ENCODE results near the gene NDUFAB1. TPM values are rescaled to one million over a fixed set of nuclear protein-coding genes. Genes with fewer than 3 reads are reported as not detected.

Gene NDUFAB1
- polyA plus RNA-seq, 4 donors, result 105 to 335 (median 268) TPM

DNA sequence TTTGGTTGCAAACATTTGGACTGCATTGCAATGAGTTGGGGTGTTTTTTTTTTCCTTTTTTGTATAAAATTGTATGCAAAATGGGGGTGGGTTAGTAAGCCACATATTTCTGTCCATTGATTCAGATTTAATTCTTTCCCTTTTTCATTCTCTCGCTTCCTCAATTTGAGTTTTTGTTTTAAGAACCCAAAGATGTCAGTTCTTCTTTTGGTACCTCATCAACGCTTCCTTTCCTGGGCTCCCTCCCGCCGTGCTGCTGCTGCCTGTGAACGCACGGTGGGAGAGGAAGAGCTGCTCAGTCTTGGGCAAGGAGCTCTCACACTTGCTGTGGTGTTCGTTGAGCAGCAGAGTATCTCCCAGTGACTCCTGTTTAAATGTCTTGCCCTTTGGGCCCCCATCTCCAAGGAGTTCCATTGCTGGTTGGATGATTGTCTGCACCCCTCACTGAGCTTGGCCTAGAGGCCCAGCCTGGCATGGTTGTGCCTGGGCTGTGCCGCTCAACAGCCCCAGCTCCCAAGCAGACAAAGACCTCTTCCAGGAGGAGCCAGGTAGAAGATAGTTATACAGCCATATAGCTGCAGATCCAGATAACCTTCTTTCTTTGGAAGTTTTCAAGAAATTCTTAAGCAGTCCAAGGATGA is 25.0 kb downstream of the NDUFAB1 start:
- Histone ChIP-seq H3K27me3 (ENCODE audit: control insufficient read depth in 3 of 3, insufficient read depth in 3 of 3, low read length in 3 of 3) (no peaks in the 10 kb centered on the region), H3K4me1 (ENCODE audit: control insufficient read depth in 3 of 3, insufficient read depth in 2 of 3, low read depth in 1 of 3, low read length in 2 of 3) (no peaks in the 10 kb centered on the region), H3K36me3 (ENCODE audit: control insufficient read depth in 3 of 3, insufficient read depth in 2 of 3, low read depth in 1 of 3, low read length in 3 of 3) (peaks cover 14 to 55% (median 17%) of the 10 kb centered on the region in 3 donors), H3K9me3 (ENCODE audit: control insufficient read depth in 2 of 2, insufficient read depth in 1 of 2, low read depth in 1 of 2, low read length in 1 of 2) (no peaks in the 10 kb centered on the region), H3K27ac (ENCODE audit: low read depth in 1 of 3, low read length in 2 of 3) (no peak overlapping the region), H3K4me3 (ENCODE audit: low read depth in 1 of 3, low read length in 3 of 3) (no peak overlapping the region)
- DNase-seq, result no peak
- no peak for FAIRE-seq
- 80 to 90% (median 88%) methylated on average over 8 of the region's 8 CpGs for WGBS, 3 donors

GRCh38 chr16:23567602-23568001 is 28.5 kb downstream of the NDUFAB1 start:
- FAIRE-seq (no peak), DNase-seq (no peak)
- Histone ChIP-seq H3K4me1 (ENCODE audit: control insufficient read depth in 3 of 3, insufficient read depth in 2 of 3, low read depth in 1 of 3, low read length in 2 of 3) (no peaks in the 10 kb centered on the region), H3K27me3 (ENCODE audit: control insufficient read depth in 3 of 3, insufficient read depth in 3 of 3, low read length in 3 of 3) (no peaks in the 10 kb centered on the region), H3K27ac (ENCODE audit: low read depth in 1 of 3, low read length in 2 of 3) (no peak overlapping the region), H3K9me3 (ENCODE audit: control insufficient read depth in 2 of 2, insufficient read depth in 1 of 2, low read depth in 1 of 2, low read length in 1 of 2) (no peaks in the 10 kb centered on the region), H3K36me3 (ENCODE audit: control insufficient read depth in 3 of 3, insufficient read depth in 2 of 3, low read depth in 1 of 3, low read length in 3 of 3) (peaks cover 32 to 63% (median 36%) of the 10 kb centered on the region in 3 donors), H3K4me3 (ENCODE audit: low read depth in 1 of 3, low read length in 3 of 3) (no peak overlapping the region)
- WGBS, 3 donors, result 89 to 94% (median 92%) methylated on average over 3 of the region's 3 CpGs

DNA sequence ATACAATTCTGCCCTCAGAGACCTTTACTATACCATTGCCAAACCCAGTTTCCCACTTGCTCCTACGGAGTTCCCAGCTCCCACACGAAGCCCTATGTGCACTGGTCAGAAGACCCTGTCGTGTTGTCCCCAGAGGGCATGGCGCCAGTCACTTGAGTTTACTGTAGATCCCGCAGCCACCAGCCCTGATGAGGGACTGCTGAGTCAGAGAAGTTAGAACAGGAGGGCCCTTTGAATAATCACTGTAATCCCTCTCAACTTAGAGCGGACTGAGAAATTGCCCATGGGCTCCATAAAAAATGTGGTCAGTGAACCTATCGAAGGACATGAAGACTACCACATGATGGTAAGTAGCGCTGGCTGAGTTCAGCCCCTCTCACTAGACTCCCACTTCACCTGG is 29.4 kb downstream of the NDUFAB1 start:
- 94 to 96% (median 96%) methylated on average over 8 of the region's 8 CpGs for WGBS, 3 donors
- no peaks in the 10 kb centered on the region for H3K27me3 ChIP-seq (ENCODE audit: control insufficient read depth in 3 of 3, insufficient read depth in 3 of 3, low read length in 3 of 3)
- H3K36me3 ChIP-seq (ENCODE audit: control insufficient read depth in 3 of 3, insufficient read depth in 2 of 3, low read depth in 1 of 3, low read length in 3 of 3), result peaks cover 33 to 64% (median 37%) of the 10 kb centered on the region in 3 donors
- FAIRE-seq (no peak), DNase-seq (no peak)
- H3K27ac ChIP-seq (ENCODE audit: low read depth in 1 of 3, low read length in 2 of 3), result no peak overlapping the region
- no peaks in the 10 kb centered on the region for H3K9me3 ChIP-seq (ENCODE audit: control insufficient read depth in 2 of 2, insufficient read depth in 1 of 2, low read depth in 1 of 2, low read length in 1 of 2)
- H3K4me3 ChIP-seq (ENCODE audit: low read depth in 1 of 3, low read length in 3 of 3), result no peak overlapping the region
- H3K4me1 ChIP-seq (ENCODE audit: control insufficient read depth in 3 of 3, insufficient read depth in 2 of 3, low read depth in 1 of 3, low read length in 2 of 3), result no peaks in the 10 kb centered on the region

DNA sequence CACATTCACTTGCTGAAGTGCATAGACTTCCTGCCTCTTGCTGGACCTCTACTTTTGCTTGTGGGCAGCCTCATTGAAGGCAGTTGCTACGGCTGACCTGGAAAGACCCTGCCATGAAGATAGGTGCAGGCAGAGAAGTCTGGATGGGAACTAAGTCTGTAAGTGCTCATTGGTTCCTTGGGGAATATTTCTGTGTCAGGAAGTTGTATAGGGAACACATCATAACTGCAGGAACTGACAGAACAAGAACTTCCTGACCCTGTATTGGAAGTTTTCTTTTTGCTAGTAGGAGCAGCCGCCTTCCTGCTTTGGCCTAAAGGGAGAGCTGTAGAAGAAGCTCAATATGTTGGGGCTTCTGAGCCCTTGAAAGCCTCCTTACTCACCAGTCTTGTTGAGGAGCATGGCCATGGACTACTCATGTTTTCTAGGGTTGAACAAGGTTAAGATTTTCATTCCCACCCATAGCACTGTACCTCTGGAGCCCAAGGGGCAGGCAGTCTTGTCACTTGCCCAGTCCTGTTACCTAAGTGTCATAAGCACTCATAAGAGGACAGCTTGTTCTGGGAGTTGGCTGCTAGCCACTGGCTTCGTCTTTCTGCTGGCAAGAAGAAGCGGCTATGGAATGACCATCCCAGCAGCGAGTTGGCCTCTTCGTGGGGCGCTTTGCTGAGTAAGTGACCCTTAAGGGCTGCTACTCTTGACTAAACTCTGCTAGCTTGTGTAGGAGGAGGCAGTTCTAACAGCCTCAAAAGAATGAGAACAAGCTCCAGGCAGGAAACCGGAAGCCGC is 31.3 kb downstream of the NDUFAB1 start:
- peaks cover 29 to 58% (median 31%) of the 10 kb centered on the region in 3 donors for H3K36me3 ChIP-seq (ENCODE audit: control insufficient read depth in 3 of 3, insufficient read depth in 2 of 3, low read depth in 1 of 3, low read length in 3 of 3)
- H3K4me1 ChIP-seq (ENCODE audit: control insufficient read depth in 3 of 3, insufficient read depth in 2 of 3, low read depth in 1 of 3, low read length in 2 of 3), result no peaks in the 10 kb centered on the region
- H3K4me3 ChIP-seq (ENCODE audit: low read depth in 1 of 3, low read length in 3 of 3), result no peak overlapping the region
- H3K27me3 ChIP-seq (ENCODE audit: control insufficient read depth in 3 of 3, insufficient read depth in 3 of 3, low read length in 3 of 3), result no peaks in the 10 kb centered on the region
- no peak overlapping the region for H3K27ac ChIP-seq (ENCODE audit: low read depth in 1 of 3, low read length in 2 of 3)
- no peaks in the 10 kb centered on the region for H3K9me3 ChIP-seq (ENCODE audit: control insufficient read depth in 2 of 2, insufficient read depth in 1 of 2, low read depth in 1 of 2, low read length in 1 of 2)
- DNase-seq (no peak), FAIRE-seq (no peak)
- WGBS, 3 donors, result 92 to 93% (median 93%) methylated on average over 9 of the region's 9 CpGs

- Histone ChIP-seq H3K4me1 (ENCODE audit: control insufficient read depth in 3 of 3, insufficient read depth in 2 of 3, low read depth in 1 of 3, low read length in 2 of 3) (peaks cover 0 to 7% (median 0%) of the 10 kb centered on the region in 3 donors), H3K36me3 (ENCODE audit: control insufficient read depth in 3 of 3, insufficient read depth in 2 of 3, low read depth in 1 of 3, low read length in 3 of 3) (peaks cover 29 to 57% (median 31%) of the 10 kb centered on the region in 3 donors), H3K27ac (ENCODE audit: low read depth in 1 of 3, low read length in 2 of 3) (no peak overlapping the region), H3K9me3 (ENCODE audit: control insufficient read depth in 2 of 2, insufficient read depth in 1 of 2, low read depth in 1 of 2, low read length in 1 of 2) (no peaks in the 10 kb centered on the region), H3K4me3 (ENCODE audit: low read depth in 1 of 3, low read length in 3 of 3) (no peak overlapping the region), H3K27me3 (ENCODE audit: control insufficient read depth in 3 of 3, insufficient read depth in 3 of 3, low read length in 3 of 3) (no peaks in the 10 kb centered on the region)
- 90 to 97% (median 95%) methylated on average over 6 of the region's 6 CpGs for WGBS, 3 donors
- DNase-seq (no peak), FAIRE-seq (no peak)
Measured at GRCh38 chr16:23563186-23563585, 32.9 kb downstream of the NDUFAB1 start.

DNA sequence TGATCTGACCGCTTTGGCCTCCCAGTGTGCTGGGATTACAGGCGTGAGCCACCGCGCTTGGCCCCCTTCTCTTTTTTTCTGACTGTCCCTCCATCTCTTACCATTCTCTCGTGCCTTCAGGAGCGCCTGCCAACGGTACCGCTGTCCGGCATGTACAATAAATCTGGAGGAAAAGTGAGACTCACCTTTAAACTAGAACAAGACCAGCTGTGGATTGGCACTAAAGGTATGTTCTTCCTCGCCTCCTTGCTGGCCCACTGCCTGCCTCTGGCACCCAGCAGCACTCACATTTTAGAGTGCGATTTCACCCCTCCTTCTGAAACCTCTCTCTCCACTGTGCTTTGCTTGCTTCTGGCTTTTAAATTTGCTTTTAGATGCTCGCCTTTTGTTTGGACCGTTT is 33.6 kb downstream of the NDUFAB1 start:
- no peak for FAIRE-seq
- 95 to 98% (median 97%) methylated on average over 13 of the region's 13 CpGs for WGBS, 3 donors
- DNase-seq, result no peak
- H3K27ac ChIP-seq (ENCODE audit: low read depth in 1 of 3, low read length in 2 of 3), result no peak overlapping the region
- no peaks in the 10 kb centered on the region for H3K27me3 ChIP-seq (ENCODE audit: control insufficient read depth in 3 of 3, insufficient read depth in 3 of 3, low read length in 3 of 3)
- peaks cover 0 to 7% (median 0%) of the 10 kb centered on the region in 3 donors for H3K4me1 ChIP-seq (ENCODE audit: control insufficient read depth in 3 of 3, insufficient read depth in 2 of 3, low read depth in 1 of 3, low read length in 2 of 3)
- H3K9me3 ChIP-seq (ENCODE audit: control insufficient read depth in 2 of 2, insufficient read depth in 1 of 2, low read depth in 1 of 2, low read length in 1 of 2), result no peaks in the 10 kb centered on the region
- H3K36me3 ChIP-seq (ENCODE audit: control insufficient read depth in 3 of 3, insufficient read depth in 2 of 3, low read depth in 1 of 3, low read length in 3 of 3), result peaks cover 29 to 50% (median 30%) of the 10 kb centered on the region in 3 donors
- H3K4me3 ChIP-seq (ENCODE audit: low read depth in 1 of 3, low read length in 3 of 3), result no peak overlapping the region

- Histone ChIP-seq H3K27ac (ENCODE audit: low read depth in 1 of 3, low read length in 2 of 3) (no peak overlapping the region), H3K4me3 (ENCODE audit: low read depth in 1 of 3, low read length in 3 of 3) (no peak overlapping the region), H3K4me1 (ENCODE audit: control insufficient read depth in 3 of 3, insufficient read depth in 2 of 3, low read depth in 1 of 3, low read length in 2 of 3) (peaks cover 0 to 9% (median 0%) of the 10 kb centered on the region in 3 donors), H3K27me3 (ENCODE audit: control insufficient read depth in 3 of 3, insufficient read depth in 3 of 3, low read length in 3 of 3) (no peaks in the 10 kb centered on the region), H3K9me3 (ENCODE audit: control insufficient read depth in 2 of 2, insufficient read depth in 1 of 2, low read depth in 1 of 2, low read length in 1 of 2) (no peaks in the 10 kb centered on the region), H3K36me3 (ENCODE audit: control insufficient read depth in 3 of 3, insufficient read depth in 2 of 3, low read depth in 1 of 3, low read length in 3 of 3) (peaks cover 23 to 43% (median 25%) of the 10 kb centered on the region in 3 donors)
- FAIRE-seq, result no peak
- WGBS, 3 donors, result 79 to 82% (median 80%) methylated on average over 5 of the region's 5 CpGs
- no peak for DNase-seq
Measured at GRCh38 chr16:23561586-23561985, 34.5 kb downstream of the NDUFAB1 start.

DNA sequence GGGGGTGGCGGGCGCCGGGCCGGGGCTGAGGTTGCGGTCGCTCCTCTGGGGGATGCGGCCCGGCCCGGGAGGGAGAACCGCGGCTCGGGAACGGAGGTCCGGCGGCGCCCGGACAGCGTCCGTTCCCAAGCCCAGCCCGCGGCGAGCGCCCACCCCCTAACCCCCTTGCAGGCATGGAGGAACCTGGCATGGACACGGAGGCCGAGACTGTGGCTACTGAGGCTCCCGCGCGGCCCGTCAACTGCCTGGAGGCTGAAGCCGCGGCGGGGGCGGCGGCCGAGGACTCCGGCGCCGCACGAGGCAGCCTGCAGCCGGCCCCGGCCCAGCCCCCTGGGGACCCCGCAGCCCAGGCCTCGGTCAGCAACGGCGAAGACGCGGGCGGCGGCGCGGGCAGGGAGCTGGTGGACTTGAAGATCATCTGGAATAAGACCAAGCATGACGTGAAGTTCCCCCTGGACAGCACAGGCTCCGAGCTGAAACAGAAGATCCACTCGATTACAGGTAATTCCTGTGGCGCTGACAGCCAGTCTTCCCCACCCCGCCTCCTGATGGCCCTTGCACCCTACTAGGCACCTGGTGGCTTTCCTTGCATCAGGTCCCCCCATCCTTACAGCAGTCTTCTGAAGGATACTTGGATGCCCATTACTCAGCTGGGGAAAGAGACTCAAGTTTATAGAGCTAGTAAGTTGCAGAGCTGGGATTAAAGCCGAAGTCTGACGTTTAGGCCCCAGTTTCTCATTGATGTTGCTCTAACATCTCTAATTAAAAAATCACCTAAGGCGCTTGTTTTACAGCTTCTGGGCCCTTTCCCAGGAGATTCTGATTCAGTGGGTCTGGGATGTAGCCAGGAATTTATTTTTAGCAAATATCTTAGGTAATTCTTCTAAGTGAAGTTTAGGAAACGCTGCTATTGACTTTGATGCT is 38.1 kb downstream of the NDUFAB1 start:
- no peaks in the 10 kb centered on the region for H3K27me3 ChIP-seq (ENCODE audit: control insufficient read depth in 3 of 3, insufficient read depth in 3 of 3, low read length in 3 of 3)
- peaks cover 5 to 21% (median 7%) of the 10 kb centered on the region in 3 donors for H3K36me3 ChIP-seq (ENCODE audit: control insufficient read depth in 3 of 3, insufficient read depth in 2 of 3, low read depth in 1 of 3, low read length in 3 of 3)
- no peaks in the 10 kb centered on the region for H3K9me3 ChIP-seq (ENCODE audit: control insufficient read depth in 2 of 2, insufficient read depth in 1 of 2, low read depth in 1 of 2, low read length in 1 of 2)
- peaks cover 0 to 10% (median 0%) of the 10 kb centered on the region in 3 donors for H3K4me1 ChIP-seq (ENCODE audit: control insufficient read depth in 3 of 3, insufficient read depth in 2 of 3, low read depth in 1 of 3, low read length in 2 of 3)
- H3K27ac ChIP-seq (ENCODE audit: low read depth in 1 of 3, low read length in 2 of 3), result peak overlapping the region; percentile 53 to 91 (median 71)
- 2% methylated on average over 36 to 60 of the region's 60 CpGs for WGBS, 3 donors
- DNase-seq (peak in 1 of 2 donors; percentile 14), FAIRE-seq (no peak)
- peak overlapping the region; percentile 86 to 98 (median 97) for H3K4me3 ChIP-seq (ENCODE audit: low read depth in 1 of 3, low read length in 3 of 3)

Data from small intestine (tissue), 7 donors.